K562 (cell line): ENCODE data around the gene DTD1. TPM values are rescaled to one million over a fixed set of nuclear protein-coding genes. Genes with fewer than 3 reads are reported as not detected.

ENCODE experiments used
- ATAC-seq: fragments of 200-7000 bp; cut with Tn5 transposase; 3 replicates; pipeline ENCODE4 v1.9.1; 2020; ENCODE audit warnings: moderate library complexity
- BruUV-seq: library from RNA; stranded (reverse); fragments of 400-500 nt; replicated peaks from 2 replicates; lab custom pipeline; 2021; lab: Mats Ljungman, UMichigan
- CTCF ChIA-PET: fragments of 300-600 bp; formaldehyde crosslinking; extraction: SDS; loops from one replicate; lab custom pipeline; 2021; ENCODE audit warnings: low intra/inter-chr PET ratio; lab: Yijun Ruan, JAX
- POLR2A ChIA-PET: fragments of 300-600, 350-650 bp; sonication (Branson Sonifier 250); formaldehyde crosslinking; extraction: SDS; loops from one replicate; lab custom pipeline; 2021; ENCODE audit warnings: antibody characterized with exemption, inconsistent platforms; lab: Yijun Ruan, JAX
- DNase-seq, 4 experiments: peaks; one replicate each; pipeline versions ENCODE4 v3.0.0 to v3.0.0-alpha.2; 2011 to 2018; ENCODE audit warnings: low spot score in 3 of 4, mixed read lengths in 3 of 4; ENCODE audit errors: extremely low read depth in 1 of 4
- FAIRE-seq: peaks from 2 replicates; lab custom pipeline; 2011; peaks lifted over from hg19 to GRCh38; lab: Jason Lieb, UNC
- H2AFZ ChIP-seq: 2 replicates; pipeline ENCODE4 v1.6.0; 2011; ENCODE audit warnings: low read depth, low read length, control low read depth, inconsistent platforms
- H3K27ac ChIP-seq: fragments of 200-600 bp; 3 replicates; pipeline ENCODE4 v1.8.0; 2011; ENCODE audit warnings: low read depth, mild to moderate bottlenecking, control low read depth, inconsistent platforms, low read length, moderate library complexity, mixed read lengths; ENCODE audit errors: extremely low read depth
- H3K27me3 ChIP-seq, 2 experiments: fragments of 300-600 bp in 1 of 2; 2 replicates in 1 of 2; 3 replicates in 1 of 2; pipeline versions ENCODE4 v1.6.0 to v1.8.0; 2011; ENCODE audit warnings: inconsistent platforms in 2 of 2, low read length in 2 of 2, mild to moderate bottlenecking in 1 of 2, mixed read lengths in 1 of 2, moderate library complexity in 1 of 2; ENCODE audit not compliant: control insufficient read depth in 2 of 2, insufficient read depth in 2 of 2
- H3K36me3 ChIP-seq: fragments of 300-600 bp; 3 replicates; pipeline ENCODE4 v1.8.0; 2011; ENCODE audit warnings: mild to moderate bottlenecking, low read length, inconsistent platforms; ENCODE audit not compliant: control insufficient read depth, insufficient read depth
- H3K4me1 ChIP-seq, 2 experiments: fragments of 200-600 bp in 1 of 2; replicated peaks in 1 of 2; 2 replicates in 1 of 2; 3 replicates in 1 of 2; pipeline versions ENCODE4 v1.5.1 to v1.8.0; 2011; ENCODE audit warnings: inconsistent platforms in 2 of 2, low read length in 2 of 2, mild to moderate bottlenecking in 1 of 2, mixed read lengths in 1 of 2, moderate library complexity in 1 of 2; ENCODE audit not compliant: control insufficient read depth in 2 of 2, insufficient read depth in 2 of 2
- H3K4me2 ChIP-seq: 2 replicates; pipeline ENCODE4 v1.6.1; 2011; ENCODE audit warnings: low read length, control low read depth, inconsistent platforms, mixed read lengths; ENCODE audit not compliant: insufficient read depth
- H3K4me3 ChIP-seq: fragments of 200-600 bp; sonication (generic), shearing (Covaris generic); 2 replicates; pipeline ENCODE4 v1.5.1; 2016; ENCODE audit warnings: control low read depth, inconsistent platforms
- H3K79me2 ChIP-seq: fragments of 200-600 bp; 3 replicates; pipeline ENCODE4 v1.8.0; 2011; ENCODE audit warnings: low read length, inconsistent platforms; ENCODE audit not compliant: control insufficient read depth, insufficient read depth
- H3K9ac ChIP-seq, 2 experiments: 2 replicates each; pipeline versions ENCODE4 v1.6.0 to v1.6.1; 2011; ENCODE audit warnings: low read depth in 2 of 2, low read length in 2 of 2, control low read depth in 1 of 2, inconsistent platforms in 1 of 2, mild to moderate bottlenecking in 1 of 2, mixed read lengths in 1 of 2; ENCODE audit not compliant: insufficient read depth in 1 of 2
- H3K9me1 ChIP-seq: one replicate; pipeline ENCODE4 v1.6.0; 2011; ENCODE audit warnings: inconsistent platforms, mild to moderate bottlenecking, low read length, moderate library complexity; ENCODE audit not compliant: control insufficient read depth, insufficient read depth
- H3K9me3 ChIP-seq: replicated peaks from 2 replicates; pipeline ENCODE4 v1.5.1; 2011; ENCODE audit warnings: low read depth, low read length, inconsistent platforms; ENCODE audit not compliant: control insufficient read depth, insufficient read depth
- H4K20me1 ChIP-seq: replicated peaks from 2 replicates; pipeline ENCODE4 v1.6.1; 2011; ENCODE audit warnings: low read length, inconsistent platforms, mixed read lengths; ENCODE audit not compliant: control insufficient read depth, insufficient read depth
- BRF1 ChIP-seq: IDR thresholded peaks from 3 replicates; pipeline ENCODE4 v1.6.1; 2011; ENCODE audit warnings: borderline replicate concordance, mild to moderate bottlenecking; ENCODE audit not compliant: insufficient read length; ENCODE audit errors: extremely low read depth
- E2F5 ChIP-seq: sonication (generic); formaldehyde crosslinking; IDR thresholded peaks from 2 replicates; pipeline ENCODE4 v1.8.0; 2022; ENCODE audit warnings: mild to moderate bottlenecking, missing genetic modification reagents
- FOXP1 ChIP-seq: sonication (generic); formaldehyde crosslinking; IDR thresholded peaks from 2 replicates; pipeline ENCODE4 v1.8.0; 2022; ENCODE audit warnings: mild to moderate bottlenecking, missing genetic modification reagents
- HDAC8 ChIP-seq: fragments of 450-650 bp; IDR thresholded peaks from 2 replicates; pipeline ENCODE4 v1.6.1; 2016; ENCODE audit warnings: mild to moderate bottlenecking, missing genetic modification characterization, moderate library complexity, missing compliant biosample characterization
- KDM5B ChIP-seq: fragments of 200-600 bp; sonication (generic); IDR thresholded peaks from 2 replicates; pipeline ENCODE4 v1.6.1; 2012; ENCODE audit warnings: low read depth, mild to moderate bottlenecking, moderate library complexity, low read length, control low read depth, inconsistent platforms; ENCODE audit not compliant: insufficient replicate concordance
- NR4A1 ChIP-seq, 2 experiments: fragments of 250-450 bp in 1 of 2; fragments of 450-650 bp in 1 of 2; sonication (Bioruptor Pico) in 1 of 2; IDR thresholded peaks; 2 replicates each; pipeline versions ENCODE4 v1.4.0 to v1.6.1; 2016 to 2020; ENCODE audit warnings: mild to moderate bottlenecking in 2 of 2, missing compliant biosample characterization in 1 of 2, missing genetic modification characterization in 1 of 2, moderate library complexity in 1 of 2
- PCBP2 ChIP-seq: fragments of 200-400 bp; formaldehyde crosslinking; IDR thresholded peaks from 2 replicates; pipeline ENCODE4 v1.6.1; 2018; ENCODE audit warnings: low read length, low read depth, mild to moderate bottlenecking, moderate library complexity; ENCODE audit not compliant: poor library complexity, severe bottlenecking
- STAT5B ChIP-seq: fragments of 250-450 bp; sonication (Bioruptor Pico); IDR thresholded peaks from 2 replicates; pipeline ENCODE4 v1.8.0; 2021; ENCODE audit warnings: mild to moderate bottlenecking, inconsistent platforms
- ZNF644 ChIP-seq: fragments of 200-800 bp; sonication (Bioruptor generic); IDR thresholded peaks from 2 replicates; pipeline ENCODE4 v1.6.1; 2016; ENCODE audit warnings: low read depth, missing genetic modification characterization, missing compliant biosample characterization
- WGBS: fragments of 100-300 bp; shearing (Covaris generic); methylation state at CpG from one replicate; pipeline ENCODE4 v1.1.6; 2016; ENCODE audit warnings: low coverage, mixed read lengths; ENCODE audit not compliant: insufficient coverage; ENCODE audit errors: missing lambda C conversion rate; 5-methylcytosine and 5-hydroxymethylcytosine counted together
- in situ Hi-C: fragments of 300-500 bp; cut with MboI; formaldehyde crosslinking; loops from 4 replicates; pipeline ENCODE4 v1.15.0; 2018; ENCODE audit warnings: inconsistent platforms, mixed read lengths
- intact Hi-C: fragments of 100-400 bp; cut with micrococcal nuclease; formaldehyde crosslinking; loops from 2 replicates; pipeline ENCODE4 v1.14.2; 2022
- polyA plus RNA-seq, 8 experiments: library from polyadenylated mRNA; depleted of rRNA in 4 of 8; stranded (reverse) in 5 of 8; unstranded in 3 of 8; fragments of >200 nt; fragmentation: Nextera tagmentation in 2 of 8; fragmentation: Illumina TruSeq in 1 of 8; extraction: Ambion mirVana in 2 of 8; extraction: Trizol in 1 of 8; gene quantifications; 2 replicates each; pipeline versions ENCODE4 v1.2.1 to v1.2.3, GENCODE V29; 2011 to 2014; ENCODE audit warnings: inconsistent platforms in 1 of 8, missing spikeins in 1 of 8
- total RNA-seq, 7 experiments: library from RNA; depleted of rRNA in 6 of 7; stranded (reverse); fragments of >200 nt in 6 of 7; fragmentation: Illumina TruSeq in 2 of 7; extraction: Trizol in 2 of 7; gene quantifications; 2 replicates each; pipeline versions ENCODE4 v1.2.1 to v1.2.3, GENCODE V29; 2011 to 2021; ENCODE audit warnings: low replicate concordance in 1 of 7

DTD1 gene
- total and polyA plus RNA-seq, 9 of the 15 experiments (the other 6 are each of a cell fraction or from before 2014, with no cell fraction given) = 5.7 to 28.6 (median 26.8) TPM

- in situ Hi-C loops = no loop called here
- no peak overlapping the region for H3K4me3 ChIP-seq
- peaks cover 0 to 4% of the 10 kb centered on the region in 2 experiments; a peak in 3 of 5 replicates for H3K4me1 ChIP-seq
- H4K20me1 ChIP-seq = no peaks in the 10 kb centered on the region
- 38% methylated on average over 6 of the region's 6 CpGs for WGBS
- intact Hi-C loops = no loop called here
- no peaks in the 10 kb centered on the region for H3K9me3 ChIP-seq
- no peak overlapping the region for H2AFZ ChIP-seq
- CTCF ChIA-PET = no interaction called here
- no peak overlapping the region for H3K4me2 ChIP-seq
- DNase-seq = no peak
- TF ChIP-seq E2F5 (CRISPR knock-in tag) (no peak), BRF1 (no peak), STAT5B (CRISPR knock-in tag) (no peak), HDAC8 (tag) (no peak), KDM5B (no peak), NR4A1 (CRISPR knock-in tag; IDR thresholded peaks at IDR 0.05) (no peak), NR4A1 (tag; IDR thresholded peaks at IDR 0.05) (no peak), FOXP1 (CRISPR knock-in tag) (no peak), PCBP2 (no peak), ZNF644 (tag) (no peak)
- no peak for FAIRE-seq
- no peak overlapping the region for H3K9ac ChIP-seq
- no peaks in the 10 kb centered on the region for H3K36me3 ChIP-seq
- no peak overlapping the region for H3K27ac ChIP-seq
- POLR2A ChIA-PET = no interaction called here
- H3K9me1 ChIP-seq = no peaks in the 10 kb centered on the region
- H3K79me2 ChIP-seq = no peaks in the 10 kb centered on the region
- H3K27me3 ChIP-seq = no peaks in the 10 kb centered on the region
- ATAC-seq = no peak
- no TSS peak for BruUV-seq
Measured at GRCh38 chr20:18577942-18578341, 9.9 kb upstream of the DTD1 start.
